ENCODE results near the gene MTERF4. TPM values are rescaled to one million over a fixed set of nuclear protein-coding genes. Genes with fewer than 3 reads are reported as not detected.

Gene MTERF4
- total and polyA plus RNA-seq, 2 of the 8 experiments (the other 6 are each of a cell fraction or from before 2014, with no cell fraction given), result 25.9 to 28.5 TPM

DNA sequence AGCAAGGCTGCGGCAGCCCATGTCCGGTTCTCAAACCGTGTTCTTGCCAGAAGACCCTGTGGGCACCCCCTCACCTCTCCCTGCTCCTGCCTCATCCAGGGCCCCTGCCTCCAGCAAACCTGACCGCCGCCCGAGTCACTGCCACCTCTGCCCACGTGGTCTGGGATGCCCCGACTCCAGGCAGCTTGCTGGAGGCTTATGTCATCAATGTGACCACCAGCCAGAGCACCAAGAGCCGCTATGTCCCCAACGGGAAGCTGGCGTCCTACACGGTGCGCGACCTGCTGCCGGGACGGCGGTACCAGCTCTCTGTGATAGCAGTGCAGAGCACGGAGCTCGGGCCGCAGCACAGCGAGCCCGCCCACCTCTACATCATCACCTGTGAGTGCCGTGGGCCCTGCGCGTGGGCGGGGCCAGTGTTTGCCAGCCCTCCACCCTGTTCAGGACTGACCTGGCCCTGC lies 32.2 kb downstream of the MTERF4 start:
- Histone ChIP-seq H4K5ac (ENCODE audit: insufficient read length, low read depth, low read length) (no peak overlapping the region), H4K8ac (ENCODE audit: extremely low read depth, insufficient read depth, low read length) (peak overlapping the region; percentile 85; the same call in 1 of the 2 replicates), H3K56ac (replicated peaks; ENCODE audit: insufficient read length, low read depth, low read length) (no peak overlapping the region), H3K4ac (replicated peaks; ENCODE audit: insufficient read length, low read depth, low read length) (no peak overlapping the region), H2BK20ac (ENCODE audit: low read length) (no peak overlapping the region), H3K4me1 (replicated peaks in 1 of 4; ENCODE audit: control insufficient read depth in 3 of 4, insufficient read depth in 4 of 4, low read length in 3 of 4) (no peaks in the 10 kb centered on the region; a peak in 1 of 7 replicates), H3K4me2 (ENCODE audit: insufficient read depth in 1 of 2, low read depth in 2 of 2, low read length in 2 of 2) (no peak overlapping the region), H2BK12ac (ENCODE audit: low read depth, low read length) (no peak overlapping the region), H2BK120ac (replicated peaks; ENCODE audit: low read depth, low read length) (no peak overlapping the region), H3K27me3 (replicated peaks in 1 of 4; ENCODE audit: control insufficient read depth in 3 of 4, extremely low read depth in 1 of 4, insufficient read depth in 3 of 4, low read length in 3 of 4) (no peaks in the 10 kb centered on the region), H4K20me1 (replicated peaks in 1 of 2; ENCODE audit: control insufficient read depth in 1 of 2, insufficient read depth in 2 of 2, low read length in 2 of 2) (no peaks in the 10 kb centered on the region), H2BK15ac (ENCODE audit: low read length) (no peak overlapping the region), H2AFZ (ENCODE audit: low read length) (no peak overlapping the region), H3K23ac (ENCODE audit: insufficient read length) (no peak overlapping the region), H3K4me3 (ENCODE audit: extremely low read depth in 1 of 4, insufficient read depth in 2 of 4, low read depth in 3 of 4, low read length in 4 of 4) (no peak overlapping the region), H2AK5ac (ENCODE audit: low read depth, low read length) (no peak overlapping the region), H3K9me3 (ENCODE audit: insufficient read depth in 2 of 2, low read depth in 1 of 2, low read length in 1 of 2) (no peaks in the 10 kb centered on the region), H3K9ac (replicated peaks in 1 of 4; ENCODE audit: extremely low read depth in 1 of 4, low read depth in 3 of 4, low read length in 3 of 4) (no peak overlapping the region), H3K23me2 (ENCODE audit: low read depth, low read length) (no peaks in the 10 kb centered on the region), H3K27ac (ENCODE audit: low read depth, low read length) (no peak overlapping the region), H3K36me3 (ENCODE audit: control insufficient read depth in 2 of 4, insufficient read depth in 4 of 4, low read length in 3 of 4) (no peaks in the 10 kb centered on the region), H3K14ac (ENCODE audit: insufficient read length) (no peak overlapping the region), H3K79me1 (ENCODE audit: low read depth, low read length) (no peaks in the 10 kb centered on the region), H3K79me2 (ENCODE audit: control insufficient read depth in 1 of 2, insufficient read depth in 2 of 2, low read length in 2 of 2) (no peaks in the 10 kb centered on the region), H3K18ac (ENCODE audit: extremely low read depth, low read length) (no peak overlapping the region), H4K91ac (replicated peaks; ENCODE audit: insufficient read length, low read length) (no peak overlapping the region), H2BK5ac (ENCODE audit: low read depth, low read length) (no peak overlapping the region)
- CTCF ChIA-PET (ENCODE audit: partially characterized antibody), result interaction anchor here (0.7 to 2.3 kb wide), 5 partner anchors 9 to 327 kb away, joined by 3 to 12 read pairs (median 3); no protein-coding TSS in a partner anchor
- POLR2A ChIA-PET (ENCODE audit: partially characterized antibody), result interaction anchor here (0.6 kb wide), 1 partner anchor 88 kb away, joined by 3 read pairs; no protein-coding TSS in a partner anchor
- FAIRE-seq, result no peak
- no peak for DNase-seq (ENCODE audit: low read depth in 1 of 2, low spot score in 2 of 2)
- 73% methylated on average over 26 of the region's 26 CpGs; no CpG with 5 or more reads in 1 of the 2 experiments for WGBS, 2 experiments (ENCODE audit: extremely low coverage in 1 of 2, insufficient coverage in 1 of 2, insufficient read length in 1 of 2, insufficient replicate concordance in 2 of 2, low coverage in 1 of 2, low lambda C conversion rate in 2 of 2, missing lambda C conversion rate in 1 of 2)
- no peak for TF ChIP-seq RBBP5 (IDR thresholded peaks at IDR 0.05; ENCODE audit: borderline replicate concordance, low read depth, low read length)
- no peak for TF ChIP-seq ATF2 (IDR thresholded peaks at IDR 0.05; ENCODE audit: low read length)
- TF ChIP-seq RNF2 (IDR thresholded peaks at IDR 0.05; ENCODE audit: borderline replicate concordance, low read depth, low read length, missing control alignments, poor library complexity, severe bottlenecking), result no peak

Measured in H1 (cell line).